ENCODE data around the gene S1PR2. TPM values are rescaled to one million over a fixed set of nuclear protein-coding genes. Genes with fewer than 3 reads are reported as not detected.
A peak's percentile ranks its signal among the peaks of the same experiment; 100 is the strongest.

S1PR2 gene
- total RNA-seq, 2 donors from 2014 or later, result 4.5 to 8.5 TPM

- Histone ChIP-seq H3K9me3 (no peaks in the 10 kb centered on the region), H3K4me3 (peak overlapping the region; percentile 19 to 28), H3K4me1 (replicated peaks) (no peaks in the 10 kb centered on the region), H3K36me3 (no peaks in the 10 kb centered on the region), H3K27ac (peak overlapping the region; percentile 47 to 52), H3K27me3 (replicated peaks; ENCODE audit: insufficient read depth) (no peaks in the 10 kb centered on the region)
- DNase-seq (ENCODE audit: low spot score), result peak; percentile 76
- 6% methylated on average over 59 of the region's 59 CpGs for WGBS
- TF ChIP-seq POLR2A (IDR thresholded peaks at IDR 0.05) (no peak), POLR2AphosphoS5 (IDR thresholded peaks at IDR 0.05) (peak; percentile 51), CTCF (IDR thresholded peaks at IDR 0.05) (peak; percentile 83 to 97 (median 90))
- intact Hi-C loops (cut with DNase I), result loop anchor here (2.0 to 5.0 kb wide), 2 partner anchors 43 to 119 kb away; no protein-coding TSS in a partner anchor
These were observed 38.4 kb upstream of the S1PR2 start for GRCh38 chr19:10269333-10270179.

- Histone ChIP-seq H3K27ac (no peak overlapping the region), H3K4me1 (replicated peaks) (no peaks in the 10 kb centered on the region), H3K27me3 (replicated peaks; ENCODE audit: insufficient read depth) (no peaks in the 10 kb centered on the region), H3K9me3 (no peaks in the 10 kb centered on the region), H3K36me3 (no peaks in the 10 kb centered on the region), H3K4me3 (no peak overlapping the region)
- 74% methylated on average over 6 of the region's 6 CpGs for WGBS
- no peak for DNase-seq (ENCODE audit: low spot score)
- TF ChIP-seq CTCF (IDR thresholded peaks at IDR 0.05), result no peak
- no peak for TF ChIP-seq POLR2AphosphoS5 (IDR thresholded peaks at IDR 0.05)
- TF ChIP-seq POLR2A (IDR thresholded peaks at IDR 0.05), result no peak
- intact Hi-C loops (cut with DNase I), result no loop called here
These were observed 36.9 kb upstream of the S1PR2 start for GRCh38 chr19:10268071-10268470.

- no peak for DNase-seq (ENCODE audit: low spot score)
- H3K4me1 ChIP-seq (replicated peaks), result no peaks in the 10 kb centered on the region
These were observed 35.6 kb upstream of the S1PR2 start for GRCh38 chr19:10266706-10267105.

GRCh38 chr19:10262771-10263170, 31.6 kb upstream of the S1PR2 start:
- 77% methylated on average over 7 of the region's 7 CpGs for WGBS
- no peaks in the 10 kb centered on the region for H3K9me3 ChIP-seq
- TF ChIP-seq CTCF (IDR thresholded peaks at IDR 0.05) (no peak), POLR2AphosphoS5 (IDR thresholded peaks at IDR 0.05) (no peak), POLR2A (IDR thresholded peaks at IDR 0.05) (no peak)
- no peak overlapping the region for H3K27ac ChIP-seq
- H3K27me3 ChIP-seq (replicated peaks; ENCODE audit: insufficient read depth), result no peaks in the 10 kb centered on the region
- peaks cover 0 to 10% of the 10 kb centered on the region in 2 donors for H3K36me3 ChIP-seq
- H3K4me3 ChIP-seq, result no peak overlapping the region
- intact Hi-C loops (cut with DNase I), result no loop called here
- DNase-seq (ENCODE audit: low spot score), result no peak
- H3K4me1 ChIP-seq (replicated peaks), result no peaks in the 10 kb centered on the region

More at GRCh38 chr19:10266706-10267105, 35.6 kb upstream of the S1PR2 start:
- intact Hi-C loops (cut with DNase I), result no loop called here
- TF ChIP-seq POLR2A (IDR thresholded peaks at IDR 0.05), result no peak
- TF ChIP-seq POLR2AphosphoS5 (IDR thresholded peaks at IDR 0.05), result no peak
- TF ChIP-seq CTCF (IDR thresholded peaks at IDR 0.05), result no peak
- H3K27me3 ChIP-seq (replicated peaks; ENCODE audit: insufficient read depth), result no peaks in the 10 kb centered on the region
- H3K36me3 ChIP-seq, result no peaks in the 10 kb centered on the region
- H3K27ac ChIP-seq, result no peak overlapping the region
- H3K4me3 ChIP-seq, result no peak overlapping the region
- H3K9me3 ChIP-seq, result no peaks in the 10 kb centered on the region
- WGBS, result 86% methylated on average over 7 of the region's 7 CpGs
